Effector memory CD8-positive, alpha-beta T cell (primary cell): Measurements from ENCODE around the gene YOD1.

Experiments
- ATAC-seq: fragments of 150-1000 bp; cut with Tn5 transposase; replicated peaks from 2 replicates; pipeline ENCODE4 v1.10.0; 2021; ENCODE audit warnings: mild to moderate bottlenecking, moderate library complexity
- DNase-seq, 3 experiments: peaks; one replicate each; pipeline ENCODE4 v3.0.0; 2021
- H3K27ac Mint-ChIP-seq, 2 donors: one replicate each; pipeline ENCODE4 v1.8.0; 2022; ENCODE audit warnings: mild to moderate bottlenecking in 2 of 2, mixed read lengths in 2 of 2, moderate library complexity in 2 of 2
- H3K27me3 Mint-ChIP-seq, 2 donors: one replicate each; pipeline ENCODE4 v1.8.0; 2022; ENCODE audit warnings: mixed read lengths in 2 of 2
- H3K36me3 Mint-ChIP-seq: one replicate; pipeline ENCODE4 v1.8.0; 2022; ENCODE audit warnings: mild to moderate bottlenecking, moderate library complexity, mixed read lengths; ENCODE audit not compliant: insufficient read depth
- H3K4me1 Mint-ChIP-seq, 2 donors: one replicate each; pipeline ENCODE4 v1.8.0; 2022; ENCODE audit warnings: low read depth in 2 of 2, mixed read lengths in 2 of 2
- H3K4me3 Mint-ChIP-seq, 2 donors: one replicate each; pipeline ENCODE4 v1.8.0; 2022; ENCODE audit warnings: mild to moderate bottlenecking in 2 of 2, mixed read lengths in 2 of 2, moderate library complexity in 2 of 2
- H3K9me3 Mint-ChIP-seq, 2 donors: one replicate each; pipeline ENCODE4 v1.8.0; 2022; ENCODE audit warnings: mixed read lengths in 2 of 2

YOD1 gene

DNA sequence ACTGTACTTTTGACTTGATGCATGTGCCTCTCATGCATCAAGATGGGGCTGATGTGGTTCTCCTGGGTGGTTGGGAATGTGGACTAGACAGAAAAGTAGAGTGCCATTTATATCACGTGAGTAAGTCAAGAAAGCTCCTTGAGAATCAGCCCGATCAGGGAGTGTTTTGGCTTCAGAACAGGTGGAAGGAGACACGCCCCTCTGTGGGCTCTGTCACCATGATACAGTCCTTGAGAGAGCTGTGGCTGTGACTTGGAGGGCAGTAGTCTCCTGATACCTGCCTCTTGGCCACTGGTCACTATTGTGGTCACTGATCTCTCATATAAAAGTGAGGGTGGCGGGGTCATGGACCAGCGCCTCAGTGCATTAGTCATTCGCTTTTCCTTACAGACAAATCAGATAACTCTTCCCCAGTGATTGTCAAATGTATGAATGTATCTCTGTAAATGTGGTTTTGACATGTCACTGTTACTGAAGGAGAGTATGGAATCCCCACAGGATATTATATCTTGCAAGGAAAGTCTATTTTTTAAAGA, 28.8 kb upstream of the YOD1 start:
- Mint-ChIP-seq H3K27me3 (peaks cover 28 to 42% of the 10 kb centered on the region in 2 donors), H3K27ac (no peak overlapping the region), H3K36me3 (no peaks in the 10 kb centered on the region), H3K4me3 (no peak overlapping the region), H3K4me1 (no peaks in the 10 kb centered on the region), H3K9me3 (no peaks in the 10 kb centered on the region)
- DNase-seq (no peak), ATAC-seq (no peak)

DNA sequence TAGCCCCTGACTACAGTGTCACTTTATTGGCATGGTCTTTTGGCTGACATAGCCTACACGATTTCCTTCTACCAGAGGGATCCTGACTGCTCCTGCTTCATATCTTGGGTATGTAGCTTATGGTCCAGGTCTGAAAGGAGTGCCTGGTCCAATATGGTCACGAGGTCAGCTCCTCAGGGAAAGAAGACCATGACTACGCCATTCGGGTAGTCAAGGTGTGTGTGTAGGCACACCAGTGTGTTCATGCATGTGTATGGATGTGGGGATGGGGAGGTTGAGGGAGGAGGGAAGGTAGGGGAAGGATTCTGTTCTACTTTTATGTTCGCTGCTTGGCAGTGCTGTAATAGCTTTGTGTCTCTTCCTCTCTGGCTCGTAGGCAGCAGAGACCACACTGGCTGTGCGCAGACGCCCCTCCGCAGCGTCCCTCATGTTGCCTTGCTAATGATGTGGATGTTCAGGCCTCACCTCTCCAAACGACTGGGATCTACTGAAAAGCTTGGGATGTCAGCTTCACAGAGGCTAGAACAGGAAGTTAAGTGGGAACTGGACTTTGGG, 27.6 kb upstream of the YOD1 start:
- H3K27ac Mint-ChIP-seq, result no peak overlapping the region
- ATAC-seq, result no peak
- no peak overlapping the region for H3K4me3 Mint-ChIP-seq
- no peaks in the 10 kb centered on the region for H3K4me1 Mint-ChIP-seq
- DNase-seq, result no peak
- H3K27me3 Mint-ChIP-seq, result peaks cover 31 to 32% of the 10 kb centered on the region in 2 donors
- no peaks in the 10 kb centered on the region for H3K9me3 Mint-ChIP-seq
- H3K36me3 Mint-ChIP-seq, result no peaks in the 10 kb centered on the region

- Mint-ChIP-seq H3K9me3 (no peaks in the 10 kb centered on the region), H3K27ac (no peak overlapping the region), H3K27me3 (peaks cover 21 to 22% of the 10 kb centered on the region in 2 donors), H3K4me3 (no peak overlapping the region), H3K36me3 (no peaks in the 10 kb centered on the region), H3K4me1 (no peaks in the 10 kb centered on the region)
- peak; percentile 62 to 75 (median 64) for DNase-seq
- ATAC-seq, result peak; percentile 88
These were observed 26.7 kb upstream of the YOD1 start for GRCh38 chr1:207077470-207078377.

GRCh38 chr1:207077012-207077411, 26.0 kb upstream of the YOD1 start:
- Mint-ChIP-seq H3K36me3 (no peaks in the 10 kb centered on the region), H3K27ac (no peak overlapping the region), H3K27me3 (peaks cover 14 to 15% of the 10 kb centered on the region in 2 donors), H3K9me3 (no peaks in the 10 kb centered on the region), H3K4me1 (no peaks in the 10 kb centered on the region), H3K4me3 (no peak overlapping the region)
- DNase-seq (no peak), ATAC-seq (no peak)

- H3K27me3 Mint-ChIP-seq, result peaks cover 9 to 14% of the 10 kb centered on the region in 2 donors
- ATAC-seq, result no peak
- no peak for DNase-seq
- H3K36me3 Mint-ChIP-seq, result no peaks in the 10 kb centered on the region
- no peaks in the 10 kb centered on the region for H3K4me1 Mint-ChIP-seq
- H3K9me3 Mint-ChIP-seq, result no peaks in the 10 kb centered on the region
- H3K27ac Mint-ChIP-seq, result no peak overlapping the region
- no peak overlapping the region for H3K4me3 Mint-ChIP-seq
These were observed 25.4 kb upstream of the YOD1 start for GRCh38 chr1:207076181-207076955.

DNA sequence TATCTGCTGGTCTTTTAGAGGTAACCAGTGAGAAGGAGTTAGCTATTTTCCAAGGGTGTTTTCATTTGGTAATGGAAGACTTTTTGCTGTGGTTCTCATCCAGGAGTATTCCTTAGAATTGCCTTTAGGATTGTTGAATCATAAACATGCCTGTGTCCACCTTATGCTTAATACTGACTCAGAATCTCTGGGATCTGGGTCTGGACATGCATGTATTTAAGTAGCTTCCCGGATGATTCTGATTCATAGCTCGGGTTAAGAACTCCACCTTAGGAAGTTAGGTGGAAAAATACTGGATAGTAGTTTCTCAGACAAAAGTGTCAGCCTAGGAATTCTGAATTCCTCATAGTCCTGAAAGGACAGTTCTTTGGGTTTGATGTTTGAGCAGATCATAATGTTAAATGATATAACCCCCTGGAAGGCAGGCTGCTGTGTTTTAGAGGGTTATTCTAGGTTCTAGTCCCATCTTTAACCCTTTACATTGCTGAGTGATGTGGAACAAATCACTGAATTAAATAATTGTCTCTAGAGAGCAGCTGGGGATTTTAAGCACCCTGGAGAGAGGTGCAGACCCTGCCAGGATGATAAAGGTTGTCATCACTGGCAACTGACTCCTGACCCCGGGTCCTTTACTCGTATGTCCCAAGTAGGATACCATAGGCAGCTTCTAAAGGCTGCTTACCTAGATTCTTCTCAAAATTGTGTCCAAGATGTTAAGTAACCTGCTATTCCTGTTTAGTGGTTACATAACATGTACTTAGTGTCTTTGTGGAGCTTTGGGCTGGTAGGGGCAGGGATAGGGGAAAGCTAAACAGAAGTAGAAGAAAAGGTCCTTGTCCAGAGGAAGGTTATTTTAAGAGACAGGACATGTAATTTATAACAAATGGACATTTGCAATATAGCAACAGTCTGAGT, 23.2 kb upstream of the YOD1 start:
- Mint-ChIP-seq H3K27ac (no peak overlapping the region), H3K27me3 (peaks cover 8 to 14% of the 10 kb centered on the region in 2 donors), H3K4me3 (no peak overlapping the region), H3K9me3 (no peaks in the 10 kb centered on the region), H3K36me3 (no peaks in the 10 kb centered on the region), H3K4me1 (peaks cover 8 to 11% of the 10 kb centered on the region in 2 donors)
- no peak for ATAC-seq
- DNase-seq, result no peak

GRCh38 chr1:207072233-207072632, 21.2 kb upstream of the YOD1 start:
- no peaks in the 10 kb centered on the region for H3K9me3 Mint-ChIP-seq

GRCh38 chr1:207071426-207071825, 20.4 kb upstream of the YOD1 start:
- no peak for DNase-seq

More at GRCh38 chr1:207072233-207072632, 21.2 kb upstream of the YOD1 start:
- peaks cover 9 to 13% of the 10 kb centered on the region in 2 donors for H3K4me1 Mint-ChIP-seq
- H3K4me3 Mint-ChIP-seq, result no peak overlapping the region
- H3K27ac Mint-ChIP-seq, result no peak overlapping the region
- DNase-seq, result no peak
- no peaks in the 10 kb centered on the region for H3K36me3 Mint-ChIP-seq
- peaks cover 6 to 8% of the 10 kb centered on the region in 2 donors for H3K27me3 Mint-ChIP-seq
- ATAC-seq, result no peak

DNA sequence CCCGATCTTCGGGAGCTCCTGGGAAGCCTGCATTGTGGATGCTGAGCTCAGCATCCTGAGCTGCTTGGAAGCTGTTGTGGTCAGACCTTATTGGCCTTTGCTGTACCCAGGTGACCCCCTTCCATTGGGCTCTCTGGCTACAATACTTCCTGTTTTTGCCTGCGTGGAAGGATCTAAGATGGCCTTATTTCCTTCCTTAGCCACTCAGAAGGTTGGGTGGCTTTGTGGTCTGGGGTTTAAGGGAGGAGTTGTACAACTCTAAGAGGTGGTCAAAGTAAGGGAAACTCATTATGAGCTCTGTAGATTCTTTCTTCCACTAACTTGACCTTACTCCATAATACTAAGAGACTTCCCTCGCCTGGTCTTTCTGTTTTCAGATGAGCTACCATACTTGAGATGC, 19.8 kb upstream of the YOD1 start:
- DNase-seq, result no peak
- no peak overlapping the region for H3K4me3 Mint-ChIP-seq
- H3K36me3 Mint-ChIP-seq, result peaks cover 3% of the 10 kb centered on the region
- H3K4me1 Mint-ChIP-seq, result peaks cover 9 to 13% of the 10 kb centered on the region in 2 donors
- peak; percentile 61 for ATAC-seq
- peaks cover 3 to 8% of the 10 kb centered on the region in 2 donors for H3K27me3 Mint-ChIP-seq
- H3K9me3 Mint-ChIP-seq, result no peaks in the 10 kb centered on the region
- H3K27ac Mint-ChIP-seq, result peak overlapping the region in 1 of 2 donors; percentile 68

More at GRCh38 chr1:207071426-207071825, 20.4 kb upstream of the YOD1 start:
- Mint-ChIP-seq H3K27me3 (peaks cover 6 to 8% of the 10 kb centered on the region in 2 donors), H3K9me3 (no peaks in the 10 kb centered on the region), H3K27ac (no peak overlapping the region), H3K36me3 (peaks cover 3% of the 10 kb centered on the region), H3K4me3 (no peak overlapping the region), H3K4me1 (peaks cover 9 to 13% of the 10 kb centered on the region in 2 donors)
- ATAC-seq, result no peak

- ATAC-seq (no peak), DNase-seq (no peak)
- H3K4me3 Mint-ChIP-seq, result no peak overlapping the region
- H3K9me3 Mint-ChIP-seq, result no peaks in the 10 kb centered on the region
- no peak overlapping the region for H3K27ac Mint-ChIP-seq
- peaks cover 0 to 8% of the 10 kb centered on the region in 2 donors for H3K27me3 Mint-ChIP-seq
- H3K36me3 Mint-ChIP-seq, result peaks cover 3% of the 10 kb centered on the region
- H3K4me1 Mint-ChIP-seq, result peaks cover 9 to 13% of the 10 kb centered on the region in 2 donors
These were observed 19.0 kb upstream of the YOD1 start for GRCh38 chr1:207069858-207070506.

DNA sequence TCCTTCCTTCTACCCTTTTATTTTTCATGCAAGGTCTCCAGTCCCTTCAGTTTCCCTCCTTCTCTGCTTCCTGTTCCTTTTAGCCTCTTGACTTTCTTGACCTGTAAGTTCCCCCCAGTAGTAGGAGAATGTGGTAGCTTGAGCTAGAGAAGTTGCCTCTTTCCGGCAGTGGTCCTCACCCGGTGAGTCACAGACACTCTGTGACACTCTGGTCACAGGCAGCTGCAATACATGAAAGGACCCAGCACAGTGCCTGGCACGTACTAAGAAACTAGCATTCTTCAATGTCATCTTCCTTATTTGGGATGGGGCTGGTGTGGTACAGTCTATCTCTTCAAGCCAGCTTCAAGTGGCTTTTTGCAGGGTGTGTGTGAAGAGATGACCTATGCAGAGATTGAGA, 18.1 kb upstream of the YOD1 start:
- DNase-seq (no peak), ATAC-seq (no peak)
- no peaks in the 10 kb centered on the region for H3K27me3 Mint-ChIP-seq
- H3K27ac Mint-ChIP-seq, result peak overlapping the region in 1 of 2 donors; percentile 7
- H3K36me3 Mint-ChIP-seq, result peaks cover 4% of the 10 kb centered on the region
- H3K4me1 Mint-ChIP-seq, result peaks cover 9 to 13% of the 10 kb centered on the region in 2 donors
- H3K9me3 Mint-ChIP-seq, result no peaks in the 10 kb centered on the region
- H3K4me3 Mint-ChIP-seq, result no peak overlapping the region

- Mint-ChIP-seq H3K36me3 (peaks cover 5% of the 10 kb centered on the region), H3K4me3 (no peak overlapping the region), H3K9me3 (no peaks in the 10 kb centered on the region), H3K27ac (no peak overlapping the region), H3K27me3 (no peaks in the 10 kb centered on the region), H3K4me1 (peaks cover 9 to 13% of the 10 kb centered on the region in 2 donors)
- ATAC-seq (no peak), DNase-seq (no peak)
These were observed 16.7 kb upstream of the YOD1 start for GRCh38 chr1:207067665-207068064.
